GM12801 (cell line): ENCODE measurements around the gene ELP5.

Experiments
- CTCF ChIP-seq: IDR thresholded peaks from one replicate; pipeline ENCODE4 v1.5.1; 2011; ENCODE audit warnings: control low read depth; ENCODE audit not compliant: insufficient read length; ENCODE audit errors: extremely low read depth

Gene ELP5

GRCh38 chr17:7281953-7282751 is 30.1 kb downstream of the ELP5 start:
- no peak for TF ChIP-seq CTCF

GRCh38 chr17:7282752-7283321 is 30.8 kb downstream of the ELP5 start:
- TF ChIP-seq CTCF: no peak

- no peak for TF ChIP-seq CTCF
Measured at GRCh38 chr17:7283471-7284216, 31.6 kb downstream of the ELP5 start.

- no peak for TF ChIP-seq CTCF
Measured at GRCh38 chr17:7284911-7285310, 32.9 kb downstream of the ELP5 start.

- no peak for TF ChIP-seq CTCF
Measured at GRCh38 chr17:7285679-7286078, 33.7 kb downstream of the ELP5 start.

- no peak for TF ChIP-seq CTCF
Measured at GRCh38 chr17:7289256-7290032, 37.4 kb downstream of the ELP5 start.

- no peak for TF ChIP-seq CTCF
Measured at GRCh38 chr17:7290166-7290565, 38.2 kb downstream of the ELP5 start.
